H1 (cell line): ENCODE data around the gene ADRB1.

Experiments used
- CTCF ChIP-seq, 3 experiments: IDR thresholded peaks; 1 replicate in 2 of 3; 2 replicates in 1 of 3; pipeline versions ENCODE4 v1.5.1 to v1.6.1; 2011; ENCODE audit warnings: low read length in 3 of 3, mild to moderate bottlenecking in 3 of 3, inconsistent platforms in 2 of 3, low read depth in 1 of 3, moderate library complexity in 1 of 3; ENCODE audit not compliant: insufficient read depth in 1 of 3; ENCODE audit errors: control extremely low read depth in 1 of 3
- EZH2 ChIP-seq: fragments of 200-600 bp; sonication (generic); IDR thresholded peaks from 2 replicates; pipeline ENCODE4 v1.7.1; 2012; ENCODE audit warnings: low read depth, mild to moderate bottlenecking, moderate library complexity, low read length, inconsistent platforms; ENCODE audit not compliant: severe bottlenecking
- JUND ChIP-seq: IDR thresholded peaks from 2 replicates; pipeline ENCODE4 v1.6.1; 2011; ENCODE audit warnings: mild to moderate bottlenecking, improper control_type of control experiment, low read length
- PHF8 ChIP-seq: fragments of 200-600 bp; sonication (generic); conservative IDR thresholded peaks from 2 replicates; pipeline ENCODE4 v1.7.1; 2012; ENCODE audit warnings: low read depth, mild to moderate bottlenecking, inconsistent platforms, low read length, moderate library complexity
- POLR2A ChIP-seq, 2 experiments: IDR thresholded peaks; 1 replicate in 1 of 2; 2 replicates in 1 of 2; pipeline ENCODE4 v1.6.1; 2011; ENCODE audit warnings: low read depth in 2 of 2, low read length in 2 of 2, mild to moderate bottlenecking in 2 of 2; ENCODE audit errors: control extremely low read depth in 1 of 2
- POLR2AphosphoS5 ChIP-seq: IDR thresholded peaks from 2 replicates; pipeline ENCODE4 v1.6.1; 2011; ENCODE audit warnings: low read depth, low read length
- RFX5 ChIP-seq: IDR thresholded peaks from 2 replicates; pipeline ENCODE4 v1.6.1; 2011; ENCODE audit warnings: low read depth, low read length, improper control_type of control experiment, borderline replicate concordance
- SP1 ChIP-seq: IDR thresholded peaks from 2 replicates; pipeline ENCODE4 v1.6.1; 2011; ENCODE audit warnings: low read depth, low read length
- SP2 ChIP-seq: IDR thresholded peaks from 2 replicates; pipeline ENCODE4 v1.6.1; 2012; ENCODE audit warnings: mild to moderate bottlenecking, low read length, inconsistent platforms
- SRF ChIP-seq: IDR thresholded peaks from 2 replicates; pipeline ENCODE4 v1.6.1; 2011; ENCODE audit warnings: mild to moderate bottlenecking, low read depth, low read length, moderate library complexity
- SUZ12 ChIP-seq: fragments of 200-600 bp; sonication (generic); IDR thresholded peaks from 2 replicates; pipeline ENCODE4 v1.6.1; 2012; ENCODE audit warnings: mild to moderate bottlenecking, inconsistent platforms, low read length, moderate library complexity, mixed read lengths
- TAF1 ChIP-seq: IDR thresholded peaks from 2 replicates; pipeline ENCODE4 v1.6.1; 2011; ENCODE audit warnings: mild to moderate bottlenecking, low read depth, low read length
- USF2 ChIP-seq: IDR thresholded peaks from 2 replicates; pipeline ENCODE4 v1.6.1; 2011; ENCODE audit warnings: low read length, improper control_type of control experiment
- YY1 ChIP-seq: IDR thresholded peaks from 2 replicates; pipeline ENCODE4 v1.6.1; 2011; ENCODE audit warnings: low read depth, mild to moderate bottlenecking, low read length

GRCh38 chr10:114028425-114028824 is 15.2 kb upstream of the ADRB1 start:
- TF ChIP-seq YY1 (no peak), JUND (no peak), CTCF (IDR thresholded peaks at IDR 0.05; ENCODE audit: control extremely low read depth in 1 of 3, insufficient read depth in 1 of 3, low read depth in 1 of 3, low read length in 3 of 3) (no peak), TAF1 (no peak), RFX5 (no peak), EZH2 (no peak), SRF (no peak), SP1 (no peak), PHF8 (no peak), USF2 (no peak), POLR2A (IDR thresholded peaks at IDR 0.05; ENCODE audit: control extremely low read depth in 1 of 2, low read depth in 2 of 2, low read length in 2 of 2) (no peak), SP2 (no peak), POLR2AphosphoS5 (no peak), SUZ12 (no peak)
